ENCODE results near the gene NBAS.

- TF ChIP-seq USF2 (IDR thresholded peaks at IDR 0.05) (no peak), HDAC2 (IDR thresholded peaks at IDR 0.05) (no peak), RCOR1 (IDR thresholded peaks at IDR 0.05; ENCODE audit: low read depth, low read length) (no peak), POLR2A (IDR thresholded peaks at IDR 0.05; ENCODE audit: low read length) (no peak), MYC (IDR thresholded peaks at IDR 0.05; ENCODE audit: borderline replicate concordance, low read length) (no peak), PBX3 (IDR thresholded peaks at IDR 0.05) (no peak), CTCF (IDR thresholded peaks at IDR 0.05) (no peak), SREBF2 (IDR thresholded peaks at IDR 0.05) (no peak), CBX8 (IDR thresholded peaks at IDR 0.05) (no peak), ESRRA (IDR thresholded peaks at IDR 0.05; ENCODE audit: borderline replicate concordance, low read length) (no peak), POLR2AphosphoS2 (conservative IDR thresholded peaks at IDR 0.05; ENCODE audit: low read length) (no peak), PHF8 (IDR thresholded peaks at IDR 0.05; ENCODE audit: borderline replicate concordance, low read depth) (no peak), RFX5 (IDR thresholded peaks at IDR 0.05) (no peak), RAD21 (conservative IDR thresholded peaks at IDR 0.05 in 1 of 2, IDR thresholded peaks at IDR 0.05 in 1 of 2) (no peak)
These were observed 369.3 kb downstream of the NBAS start for GRCh38 chr2:15191789-15192188.

All from A549 (cell line).